ENCODE data around the gene POLR2F.
A peak's percentile ranks its signal among the peaks of the same experiment; 100 is the strongest.
"Not testable (repeated sequence)": the region's sequence is repeated elsewhere in the genome, so short reads cannot be mapped to it uniquely, and the experiment has no call there.

The POLR2F gene

GRCh38 chr22:37925767-37926166, 27.7 kb upstream of the POLR2F start:
- DNase-seq, result no peak

- DNase-seq, result no peak
Observed at GRCh38 chr22:37926358-37926757, 27.1 kb upstream of the POLR2F start.

- no peak for DNase-seq
Observed at GRCh38 chr22:37926771-37927636, 26.5 kb upstream of the POLR2F start.

GRCh38 chr22:37927637-37927936, 25.9 kb upstream of the POLR2F start:
- DNase-seq, result no peak

GRCh38 chr22:37929390-37929789, 24.1 kb upstream of the POLR2F start:
- DNase-seq, result no peak

GRCh38 chr22:37930270-37930951, 23.1 kb upstream of the POLR2F start:
- no peak for DNase-seq

- DNase-seq, result no peak
Observed at GRCh38 chr22:37930952-37931440, 22.5 kb upstream of the POLR2F start.

GRCh38 chr22:37931893-37932389, 21.6 kb upstream of the POLR2F start:
- no peak for DNase-seq

- DNase-seq, result no peak
Observed at GRCh38 chr22:37932401-37932800, 21.1 kb upstream of the POLR2F start.

- DNase-seq, result no peak
Observed at GRCh38 chr22:37932821-37933578, 20.5 kb upstream of the POLR2F start.

- peak; percentile 47 for DNase-seq
Observed at GRCh38 chr22:37933711-37934376, 19.7 kb upstream of the POLR2F start.

- no peak for DNase-seq
Observed at GRCh38 chr22:37940698-37941376, 12.7 kb upstream of the POLR2F start.

- DNase-seq, result no peak
Observed at GRCh38 chr22:37942133-37942532, 11.4 kb upstream of the POLR2F start.

- DNase-seq, result no peak
Observed at GRCh38 chr22:37943136-37943824, 10.2 kb upstream of the POLR2F start.

- DNase-seq, result no peak
Observed at GRCh38 chr22:37943825-37944198, 9.7 kb upstream of the POLR2F start.

- DNase-seq, result not testable (repeated sequence)
Observed at GRCh38 chr22:37944423-37944822, 9.1 kb upstream of the POLR2F start.

GRCh38 chr22:37947142-37947795, 6.2 kb upstream of the POLR2F start:
- not testable (repeated sequence) for DNase-seq

- no peak for DNase-seq
Observed at GRCh38 chr22:37951305-37951704, 2.2 kb upstream of the POLR2F start.

GRCh38 chr22:37952629-37953028, 870 bp upstream of the POLR2F start:
- not testable (repeated sequence) for DNase-seq

GRCh38 chr22:37953062-37953436, 450 bp upstream of the POLR2F start:
- DNase-seq, result no peak

GRCh38 chr22:37954686-37955085, 1.2 kb downstream of the POLR2F start:
- no peak for DNase-seq
